Left lung (tissue), 10 donors: Measurements from ENCODE around the gene PDPR. TPM values are rescaled to one million over a fixed set of nuclear protein-coding genes. Genes with fewer than 3 reads are reported as not detected.
A peak's percentile ranks its signal among the peaks of the same experiment; 100 is the strongest.
"Not testable (repeated sequence)": the region's sequence is repeated elsewhere in the genome, so short reads cannot be mapped to it uniquely, and the experiment has no call there.

ENCODE experiments used
- ATAC-seq: fragments of 200-7000 bp; cut with Tn5 transposase; one replicate; pipeline ENCODE4 v1.9.1; 2020; ENCODE audit warnings: moderate library complexity
- DNase-seq, 4 donors: peaks; one replicate each; pipeline ENCODE4 v3.0.0-alpha.2; 2013 to 2020
- H3K27ac ChIP-seq, 2 donors: fragments of 200-600 bp; sonication (generic) in 1 of 2; one replicate each; pipeline versions ENCODE4 v1.5.0 to v1.8.0; 2020 to 2021
- H3K27me3 ChIP-seq, 2 donors: fragments of 200-600 bp; sonication (generic) in 1 of 2; one replicate each; pipeline versions ENCODE4 v1.5.0 to v1.8.0; 2020 to 2021
- H3K36me3 ChIP-seq, 2 donors: fragments of 200-600 bp; sonication (generic) in 1 of 2; one replicate each; pipeline versions ENCODE4 v1.5.0 to v1.8.0; 2020 to 2021
- H3K4me1 ChIP-seq, 2 donors: fragments of 200-600 bp; one replicate each; pipeline ENCODE4 v1.8.0; 2021
- H3K4me3 ChIP-seq, 2 donors: fragments of 200-600 bp; sonication (generic) in 1 of 2; one replicate each; pipeline versions ENCODE4 v1.5.0 to v1.8.0; 2020 to 2021; ENCODE audit warnings: mild to moderate bottlenecking in 1 of 2
- H3K9me3 ChIP-seq, 2 donors: fragments of 200-600 bp; sonication (generic) in 1 of 2; one replicate each; pipeline versions ENCODE4 v1.5.0 to v1.8.0; 2020 to 2021
- intact Hi-C, 2 donors: fragments of 100-400 bp; cut with DNase I; formaldehyde crosslinking; loops; one replicate each; pipeline versions ENCODE4 v1.11.2 to v1.14.2; 2022
- polyA plus RNA-seq, 6 donors: library from polyadenylated mRNA; unstranded; fragments of 120-200 nt; gene quantifications; one replicate each; pipeline ENCODE4 v1.2.1, GENCODE V29; 2013; ENCODE audit not compliant: insufficient read length in 6 of 6
- total RNA-seq, 2 donors: library from RNA; stranded (reverse); fragmentation: NEBNext Ultra II Directional; extraction: Animal tissue kit (Norgen Biotek cat#: 25700); gene quantifications; one replicate each; pipeline ENCODE4 v1.2.1, GENCODE V29; 2021
- TF ChIP-seq, protein P1 (sequence below), 2 donors: fragments of 200-600 bp; sonication (generic) in 1 of 2; IDR thresholded peaks; one replicate each; pipeline versions ENCODE4 v1.5.0 to v1.8.0; 2021; ENCODE audit warnings: antibody characterized with exemption in 2 of 2
- donor health status: DM: no; HTN: yes; CAD: no.
- donor health status: DM: no; HTN: no; CAD: no.

The PDPR gene
- total and polyA plus RNA-seq, 8 donors = 16.5 to 47.2 (median 38.8) TPM

DNA sequence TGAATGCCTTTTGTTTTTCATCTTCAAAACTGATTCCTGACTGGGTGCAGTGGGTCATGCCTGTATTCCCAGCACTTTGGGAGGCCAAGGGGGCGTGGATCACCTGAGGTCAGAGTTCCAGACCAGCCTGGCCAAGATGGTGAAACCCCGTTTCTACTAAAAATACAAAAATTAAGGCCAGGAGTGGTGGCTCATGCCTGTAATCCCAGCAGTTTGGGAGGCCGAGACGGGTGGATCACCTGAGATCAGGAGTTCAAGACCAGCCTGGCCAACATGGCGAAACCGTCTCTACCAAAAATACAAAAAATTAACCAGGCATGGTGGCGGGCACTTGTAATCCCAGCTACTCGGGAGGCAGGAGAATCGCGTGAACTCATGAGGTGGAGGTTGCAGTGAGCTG, 28.6 kb downstream of the PDPR start:
- H3K4me1 ChIP-seq, H3K9me3 ChIP-seq, H3K27ac ChIP-seq, intact Hi-C loops, DNase-seq, H3K27me3 ChIP-seq, H3K4me3 ChIP-seq, ATAC-seq: not testable (repeated sequence)
- H3K36me3 ChIP-seq = peaks cover 0 to 79% of the 10 kb centered on the region in 2 donors

DNA sequence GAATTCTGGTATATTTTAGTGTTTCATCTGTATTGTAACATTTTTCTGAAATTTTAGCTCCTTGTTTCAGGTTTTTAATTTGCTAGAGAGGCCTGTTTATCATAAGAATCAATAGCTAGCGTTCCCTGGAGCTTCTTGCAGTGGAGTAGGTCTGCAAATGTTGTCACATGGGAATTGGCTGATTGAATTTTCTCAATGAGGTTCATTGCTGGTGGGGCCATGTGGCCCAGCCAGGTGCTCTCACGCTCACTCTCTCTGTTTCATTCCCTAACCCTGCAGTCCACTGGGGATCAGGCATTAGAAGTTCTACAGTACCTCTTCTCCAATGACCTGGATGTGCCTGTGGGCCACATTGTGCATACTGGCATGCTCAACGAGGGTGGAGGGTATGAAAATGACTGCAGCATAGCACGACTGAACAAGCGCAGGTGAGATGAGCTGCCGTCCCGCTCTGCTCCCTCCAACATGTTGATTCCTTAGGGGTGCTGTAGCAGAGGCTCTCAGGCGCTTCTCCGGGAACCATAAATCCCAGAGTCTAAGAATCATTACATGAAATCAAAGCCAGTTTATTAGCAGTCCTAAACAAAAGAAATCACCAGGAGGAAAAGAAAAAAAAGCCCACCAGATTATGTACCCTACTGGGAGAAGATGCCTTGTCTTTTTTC, 29.2 kb downstream of the PDPR start:
- ATAC-seq, DNase-seq, H3K27me3 ChIP-seq, H3K9me3 ChIP-seq, H3K4me3 ChIP-seq, intact Hi-C loops, H3K4me1 ChIP-seq, H3K27ac ChIP-seq: not testable (repeated sequence)
- peaks cover 0 to 79% of the 10 kb centered on the region in 2 donors for H3K36me3 ChIP-seq

DNA sequence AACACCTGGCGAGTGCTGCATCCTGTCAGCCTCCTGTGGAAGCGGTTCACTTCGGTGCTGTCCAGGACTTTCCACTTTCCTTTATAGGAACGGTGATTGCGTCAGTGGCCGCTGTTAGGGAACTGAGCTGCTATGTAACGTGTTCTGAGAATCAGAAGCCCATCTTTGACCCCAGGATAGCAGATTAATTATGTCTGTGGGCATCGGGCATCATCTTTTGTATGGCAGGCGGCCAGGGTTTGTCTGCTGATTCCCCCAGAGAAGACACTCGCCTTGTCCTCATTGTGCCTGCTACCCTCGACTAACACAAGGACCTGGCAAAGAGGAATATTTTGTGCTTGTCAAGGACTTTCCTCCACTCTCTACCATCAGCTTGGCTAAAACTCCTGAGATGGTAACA, 33.7 kb downstream of the PDPR start:
- intact Hi-C loops, ATAC-seq, H3K4me3 ChIP-seq, H3K4me1 ChIP-seq, H3K9me3 ChIP-seq, H3K27me3 ChIP-seq, H3K27ac ChIP-seq, DNase-seq: not testable (repeated sequence)
- peaks cover 6 to 78% of the 10 kb centered on the region in 2 donors for H3K36me3 ChIP-seq

DNA sequence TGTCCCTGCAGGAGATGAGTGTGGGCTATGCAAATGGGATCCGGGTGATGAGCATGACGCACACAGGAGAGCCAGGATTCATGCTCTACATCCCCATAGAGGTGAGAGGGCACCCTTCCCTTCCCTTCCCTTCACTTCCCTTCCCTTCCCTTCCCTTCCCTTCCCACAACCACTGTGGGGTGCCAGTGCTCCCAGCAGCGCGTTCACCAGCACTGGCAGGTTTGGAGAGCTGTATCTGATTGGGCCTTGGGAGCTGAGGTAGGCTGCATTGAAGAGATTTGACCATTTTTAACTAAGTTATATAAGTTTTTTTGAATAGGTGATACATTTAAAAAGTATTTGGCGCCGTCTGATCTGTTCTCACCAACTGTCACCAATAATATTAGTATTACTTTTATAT, 34.3 kb downstream of the PDPR start:
- intact Hi-C loops, H3K4me1 ChIP-seq, H3K27me3 ChIP-seq, H3K27ac ChIP-seq, H3K9me3 ChIP-seq, ATAC-seq, H3K4me3 ChIP-seq, DNase-seq: not testable (repeated sequence)
- peaks cover 6 to 78% of the 10 kb centered on the region in 2 donors for H3K36me3 ChIP-seq

DNA sequence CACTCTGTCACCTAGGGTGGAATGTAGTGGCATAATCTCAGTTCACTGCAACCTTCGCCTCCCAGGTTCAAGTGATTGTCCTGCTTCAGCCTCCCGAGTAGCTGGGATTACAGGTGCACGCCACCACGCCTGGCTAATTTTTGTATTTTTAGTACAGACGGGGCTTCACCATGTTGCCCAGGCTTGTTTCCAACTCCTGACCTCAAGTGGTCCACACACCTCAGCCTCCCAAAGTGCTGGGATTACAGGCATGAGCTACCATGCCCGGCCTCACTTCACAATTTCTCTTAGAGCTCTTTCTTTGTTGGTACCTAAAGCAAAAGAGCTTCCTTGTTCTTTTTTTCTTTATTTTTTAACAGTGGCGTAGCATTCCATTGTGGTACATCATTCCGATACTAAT, 35.2 kb downstream of the PDPR start:
- H3K4me3 ChIP-seq, H3K4me1 ChIP-seq, DNase-seq, H3K27me3 ChIP-seq, H3K9me3 ChIP-seq, H3K27ac ChIP-seq, ATAC-seq, intact Hi-C loops: not testable (repeated sequence)
- H3K36me3 ChIP-seq = peaks cover 6 to 80% of the 10 kb centered on the region in 2 donors

DNA sequence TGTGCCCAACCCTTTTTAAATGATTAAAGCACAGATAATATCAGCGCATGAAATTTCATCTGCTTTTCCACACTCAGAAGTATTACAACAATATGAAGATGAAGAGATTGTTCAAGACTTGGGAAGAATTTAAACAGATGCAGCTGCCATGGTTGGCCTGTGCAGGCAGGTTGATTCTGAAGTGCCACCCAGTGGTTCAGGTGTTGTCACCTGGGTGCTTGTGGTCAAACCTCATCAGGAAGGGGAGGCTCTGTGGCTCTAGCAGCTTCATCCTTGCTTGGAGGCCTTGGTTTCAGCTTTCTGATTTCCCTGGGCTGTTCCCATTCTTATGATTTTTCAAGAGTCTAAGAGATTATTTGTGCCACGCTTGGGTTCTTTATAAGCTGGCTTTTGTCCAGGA, 37.3 kb downstream of the PDPR start:
- no peak for DNase-seq
- H3K36me3 ChIP-seq = peaks cover 6 to 87% of the 10 kb centered on the region in 2 donors
- intact Hi-C loops = no loop called here

DNA sequence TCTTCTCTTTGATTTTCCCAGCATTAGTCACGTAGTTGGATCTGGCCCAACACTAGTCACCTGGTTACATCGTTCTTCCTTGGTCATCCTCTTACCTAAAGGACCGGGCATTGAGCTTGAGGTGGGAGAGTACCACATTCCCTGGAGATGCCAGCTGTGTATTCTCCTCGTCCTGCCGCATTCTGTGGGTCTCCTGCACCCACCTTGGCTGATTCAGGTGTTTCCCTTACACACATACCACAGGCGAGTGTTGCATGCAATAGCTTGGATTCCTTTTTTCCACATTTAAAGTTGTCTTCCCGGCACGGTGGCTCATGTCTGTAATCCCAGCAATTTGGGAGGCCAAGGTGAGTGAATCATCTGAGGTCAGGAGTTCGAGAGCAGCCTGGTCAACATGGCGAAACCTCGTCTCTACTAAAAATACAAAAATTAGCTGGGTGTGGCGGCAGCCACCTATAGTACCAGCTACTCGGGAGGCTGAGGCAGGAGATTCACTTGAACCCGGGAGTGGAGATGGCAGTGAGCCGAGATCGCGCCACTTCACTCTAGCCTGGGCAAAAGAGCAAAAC, 37.9 kb downstream of the PDPR start:
- no peak overlapping the region for H3K27ac ChIP-seq
- TF ChIP-seq, protein P1, sequence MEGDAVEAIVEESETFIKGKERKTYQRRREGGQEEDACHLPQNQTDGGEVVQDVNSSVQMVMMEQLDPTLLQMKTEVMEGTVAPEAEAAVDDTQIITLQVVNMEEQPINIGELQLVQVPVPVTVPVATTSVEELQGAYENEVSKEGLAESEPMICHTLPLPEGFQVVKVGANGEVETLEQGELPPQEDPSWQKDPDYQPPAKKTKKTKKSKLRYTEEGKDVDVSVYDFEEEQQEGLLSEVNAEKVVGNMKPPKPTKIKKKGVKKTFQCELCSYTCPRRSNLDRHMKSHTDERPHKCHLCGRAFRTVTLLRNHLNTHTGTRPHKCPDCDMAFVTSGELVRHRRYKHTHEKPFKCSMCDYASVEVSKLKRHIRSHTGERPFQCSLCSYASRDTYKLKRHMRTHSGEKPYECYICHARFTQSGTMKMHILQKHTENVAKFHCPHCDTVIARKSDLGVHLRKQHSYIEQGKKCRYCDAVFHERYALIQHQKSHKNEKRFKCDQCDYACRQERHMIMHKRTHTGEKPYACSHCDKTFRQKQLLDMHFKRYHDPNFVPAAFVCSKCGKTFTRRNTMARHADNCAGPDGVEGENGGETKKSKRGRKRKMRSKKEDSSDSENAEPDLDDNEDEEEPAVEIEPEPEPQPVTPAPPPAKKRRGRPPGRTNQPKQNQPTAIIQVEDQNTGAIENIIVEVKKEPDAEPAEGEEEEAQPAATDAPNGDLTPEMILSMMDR (IDR thresholded peaks at IDR 0.05) = no peak

More for the DNA sequence above, 37.3 kb downstream of the PDPR start:
- H3K9me3 ChIP-seq = no peaks in the 10 kb centered on the region
- no peaks in the 10 kb centered on the region for H3K27me3 ChIP-seq
- no peak for ATAC-seq
- TF ChIP-seq, protein P1 (IDR thresholded peaks at IDR 0.05) = no peak
- no peaks in the 10 kb centered on the region for H3K4me1 ChIP-seq
- H3K4me3 ChIP-seq = no peak overlapping the region
- H3K27ac ChIP-seq = no peak overlapping the region

More for the DNA sequence above, 37.9 kb downstream of the PDPR start:
- DNase-seq (peak in 1 of 4 donors; percentile 39), ATAC-seq (no peak)
- H3K27me3 ChIP-seq = no peaks in the 10 kb centered on the region
- peaks cover 6 to 94% of the 10 kb centered on the region in 2 donors for H3K36me3 ChIP-seq
- no peak overlapping the region for H3K4me3 ChIP-seq
- no peaks in the 10 kb centered on the region for H3K9me3 ChIP-seq
- H3K4me1 ChIP-seq = no peaks in the 10 kb centered on the region
- intact Hi-C loops = no loop called here
